Loucy (cell line): ENCODE results near the gene PMVK.

Experiments used
- H2AFZ ChIP-seq: fragments of 200-600 bp; sonication (generic); 2 replicates; pipeline ENCODE4 v1.6.0; 2016; ENCODE audit warnings: antibody characterized with exemption, mild to moderate bottlenecking, low read length, moderate library complexity
- H3F3A ChIP-seq: fragments of 200-600 bp; 2 replicates; pipeline ENCODE4 v1.6.0; 2016; ENCODE audit warnings: antibody characterized with exemption, low read depth, mild to moderate bottlenecking
- H3K27me3 ChIP-seq: fragments of 200-600 bp; sonication (generic); 2 replicates; pipeline ENCODE4 v1.6.1; 2014; ENCODE audit warnings: low read length, mild to moderate bottlenecking; ENCODE audit not compliant: insufficient read depth, poor library complexity, severe bottlenecking
- H3K36me3 ChIP-seq: fragments of 200-600 bp; sonication (generic); 2 replicates; pipeline ENCODE4 v1.6.1; 2016; ENCODE audit warnings: low read length; ENCODE audit not compliant: insufficient read depth
- H3K4me1 ChIP-seq: fragments of 200-600 bp; sonication (generic); 2 replicates; pipeline ENCODE4 v1.5.1; 2014; ENCODE audit warnings: low read length, mild to moderate bottlenecking; ENCODE audit not compliant: insufficient read depth, poor library complexity, severe bottlenecking
- H3K4me2 ChIP-seq: fragments of 200-600 bp; sonication (generic); 2 replicates; pipeline ENCODE4 v1.6.0; 2014; ENCODE audit warnings: antibody characterized with exemption, low read length, low read depth, mild to moderate bottlenecking; ENCODE audit not compliant: poor library complexity, severe bottlenecking
- H3K4me3 ChIP-seq: fragments of 200-600 bp; sonication (generic); 2 replicates; pipeline ENCODE4 v1.5.1; 2014; ENCODE audit warnings: low read length, mild to moderate bottlenecking, mixed read lengths; ENCODE audit not compliant: poor library complexity, severe bottlenecking
- H3K79me2 ChIP-seq: fragments of 200-600 bp; sonication (generic); 2 replicates; pipeline ENCODE4 v1.6.1; 2014; ENCODE audit warnings: low read length; ENCODE audit not compliant: insufficient read depth
- H3K9ac ChIP-seq: fragments of 200-600 bp; sonication (generic); 2 replicates; pipeline ENCODE4 v1.6.0; 2014; ENCODE audit warnings: mild to moderate bottlenecking, low read depth, low read length, moderate library complexity; ENCODE audit not compliant: poor library complexity, severe bottlenecking
- H3K9me2 ChIP-seq: fragments of 200-600 bp; sonication (generic); replicated peaks from 2 replicates; pipeline ENCODE4 v1.6.1; 2016; ENCODE audit warnings: low read depth, low read length, mixed read lengths
- H3K9me3 ChIP-seq: fragments of 200-600 bp; sonication (generic); 2 replicates; pipeline ENCODE4 v1.6.1; 2014; ENCODE audit warnings: mild to moderate bottlenecking, antibody characterized with exemption, low read length, low read depth; ENCODE audit not compliant: insufficient read depth
- H4K20me1 ChIP-seq: fragments of 200-600 bp; sonication (generic); 2 replicates; pipeline ENCODE4 v1.6.0; 2014; ENCODE audit warnings: antibody characterized with exemption, low read length, mild to moderate bottlenecking; ENCODE audit not compliant: insufficient read depth, poor library complexity, severe bottlenecking
- EZH2phosphoT487 ChIP-seq: fragments of 200-600 bp; IDR thresholded peaks from 2 replicates; pipeline ENCODE4 v1.6.1; 2018; ENCODE audit warnings: antibody characterized with exemption, mild to moderate bottlenecking, moderate library complexity, borderline replicate concordance
- TF ChIP-seq, protein P1 (sequence below): fragments of 200-600 bp; sonication (generic); conservative IDR thresholded peaks from 2 replicates; pipeline ENCODE4 v1.5.1; 2014; ENCODE audit warnings: mild to moderate bottlenecking, antibody characterized with exemption, low read length

The PMVK gene

GRCh38 chr1:154895798-154896197 is 40.7 kb downstream of the PMVK start:
- no peak overlapping the region for H3K4me2 ChIP-seq
- no peak overlapping the region for H3K9ac ChIP-seq
- H3F3A ChIP-seq, result no peaks in the 10 kb centered on the region
- no peak overlapping the region for H2AFZ ChIP-seq
- H3K4me3 ChIP-seq, result no peak overlapping the region
- no peak for TF ChIP-seq EZH2phosphoT487
- TF ChIP-seq, protein P1, sequence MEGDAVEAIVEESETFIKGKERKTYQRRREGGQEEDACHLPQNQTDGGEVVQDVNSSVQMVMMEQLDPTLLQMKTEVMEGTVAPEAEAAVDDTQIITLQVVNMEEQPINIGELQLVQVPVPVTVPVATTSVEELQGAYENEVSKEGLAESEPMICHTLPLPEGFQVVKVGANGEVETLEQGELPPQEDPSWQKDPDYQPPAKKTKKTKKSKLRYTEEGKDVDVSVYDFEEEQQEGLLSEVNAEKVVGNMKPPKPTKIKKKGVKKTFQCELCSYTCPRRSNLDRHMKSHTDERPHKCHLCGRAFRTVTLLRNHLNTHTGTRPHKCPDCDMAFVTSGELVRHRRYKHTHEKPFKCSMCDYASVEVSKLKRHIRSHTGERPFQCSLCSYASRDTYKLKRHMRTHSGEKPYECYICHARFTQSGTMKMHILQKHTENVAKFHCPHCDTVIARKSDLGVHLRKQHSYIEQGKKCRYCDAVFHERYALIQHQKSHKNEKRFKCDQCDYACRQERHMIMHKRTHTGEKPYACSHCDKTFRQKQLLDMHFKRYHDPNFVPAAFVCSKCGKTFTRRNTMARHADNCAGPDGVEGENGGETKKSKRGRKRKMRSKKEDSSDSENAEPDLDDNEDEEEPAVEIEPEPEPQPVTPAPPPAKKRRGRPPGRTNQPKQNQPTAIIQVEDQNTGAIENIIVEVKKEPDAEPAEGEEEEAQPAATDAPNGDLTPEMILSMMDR, result no peak
- peaks cover 6% of the 10 kb centered on the region for H3K4me1 ChIP-seq
- H3K9me2 ChIP-seq, result no peaks in the 10 kb centered on the region
- no peaks in the 10 kb centered on the region for H3K27me3 ChIP-seq
- H3K36me3 ChIP-seq, result no peaks in the 10 kb centered on the region
- H3K9me3 ChIP-seq, result peaks cover 5% of the 10 kb centered on the region
- no peaks in the 10 kb centered on the region for H3K79me2 ChIP-seq
- no peaks in the 10 kb centered on the region for H4K20me1 ChIP-seq

DNA sequence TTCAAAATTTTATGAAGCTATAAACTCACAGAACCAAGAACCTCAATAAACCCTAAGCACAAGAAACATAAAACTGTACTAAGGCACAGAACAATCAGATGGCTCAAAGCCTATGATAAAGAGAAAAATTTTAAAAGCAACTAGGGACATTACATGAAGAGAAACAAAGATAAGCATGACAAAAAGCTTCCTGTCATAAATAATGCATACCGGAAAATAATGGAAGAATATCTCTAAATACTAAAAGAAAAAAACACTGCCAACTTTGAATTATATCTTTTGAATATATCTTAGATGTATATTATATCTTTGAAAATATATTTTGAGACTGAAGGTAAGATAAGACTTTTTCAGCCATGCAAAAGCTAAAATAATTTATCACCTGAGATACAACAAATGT is 45.1 kb downstream of the PMVK start:
- TF ChIP-seq, protein P1, result no peak
- TF ChIP-seq EZH2phosphoT487, result no peak
- Histone ChIP-seq H4K20me1 (no peaks in the 10 kb centered on the region), H3K27me3 (no peaks in the 10 kb centered on the region), H3K79me2 (no peaks in the 10 kb centered on the region), H3K9me3 (peaks cover 5% of the 10 kb centered on the region), H3K4me2 (no peak overlapping the region), H3K4me3 (no peak overlapping the region), H3K9me2 (no peaks in the 10 kb centered on the region), H2AFZ (no peak overlapping the region), H3F3A (no peaks in the 10 kb centered on the region), H3K9ac (no peak overlapping the region), H3K4me1 (peaks cover 11% of the 10 kb centered on the region), H3K36me3 (no peaks in the 10 kb centered on the region)

DNA sequence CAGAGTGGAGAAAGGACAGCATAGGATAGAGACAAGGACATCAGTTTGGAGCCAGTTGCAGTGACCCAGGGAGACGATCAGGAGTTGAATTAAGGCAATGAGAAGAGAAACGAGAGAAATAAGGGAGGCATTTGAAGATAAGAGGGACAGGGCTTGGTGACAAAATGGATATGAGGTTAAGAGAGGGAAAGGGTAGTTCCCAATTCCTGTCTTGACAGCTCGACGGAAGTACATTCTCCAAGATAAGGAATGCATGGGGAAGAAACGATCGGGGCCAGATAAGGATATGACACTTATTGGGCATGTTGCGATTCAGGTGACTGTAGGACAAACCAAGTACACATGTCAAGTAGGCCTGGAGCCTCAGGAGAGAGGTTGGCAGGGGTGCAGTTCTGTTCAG is 47.8 kb downstream of the PMVK start:
- TF ChIP-seq, protein P1, result no peak
- TF ChIP-seq EZH2phosphoT487, result no peak
- no peak overlapping the region for H3K9ac ChIP-seq
- peaks cover 5% of the 10 kb centered on the region for H3K9me3 ChIP-seq
- no peaks in the 10 kb centered on the region for H3K79me2 ChIP-seq
- no peaks in the 10 kb centered on the region for H3K27me3 ChIP-seq
- H3K9me2 ChIP-seq, result no peaks in the 10 kb centered on the region
- H3F3A ChIP-seq, result no peaks in the 10 kb centered on the region
- H3K4me2 ChIP-seq, result no peak overlapping the region
- H3K36me3 ChIP-seq, result no peaks in the 10 kb centered on the region
- H4K20me1 ChIP-seq, result no peaks in the 10 kb centered on the region
- H2AFZ ChIP-seq, result no peak overlapping the region
- H3K4me1 ChIP-seq, result peaks cover 17% of the 10 kb centered on the region
- H3K4me3 ChIP-seq, result no peak overlapping the region
